ENCODE data around the gene ZNF473.
"Not testable (repeated sequence)": the region's sequence is repeated elsewhere in the genome, so short reads cannot be mapped to it uniquely, and the experiment has no call there.

ZNF473 gene

GRCh38 chr19:50044922-50045321 is 19.1 kb downstream of the ZNF473 start:
- TF ChIP-seq CTCF (IDR thresholded peaks at IDR 0.05; ENCODE audit: low read depth, low read length, missing control alignments) = no peak
- no peak for DNase-seq
- no peak overlapping the region for H3K27ac ChIP-seq
- peaks cover 72% of the 10 kb centered on the region for H3K36me3 ChIP-seq (replicated peaks)
- no peak overlapping the region for H3K4me3 ChIP-seq (ENCODE audit: low read depth, low read length)
- H3K27me3 ChIP-seq (replicated peaks) = no peaks in the 10 kb centered on the region
- in situ Hi-C loops (cut with HindIII; ENCODE audit: low pct_ligation_motif_present, low sequenced_read_pairs) = no loop called here

- DNase-seq = peak; percentile 7
- H3K4me3 ChIP-seq (ENCODE audit: low read depth, low read length) = no peak overlapping the region
- TF ChIP-seq CTCF (IDR thresholded peaks at IDR 0.05; ENCODE audit: low read depth, low read length, missing control alignments) = peak; percentile 66
- H3K36me3 ChIP-seq (replicated peaks) = peaks cover 57% of the 10 kb centered on the region
- in situ Hi-C loops (cut with HindIII; ENCODE audit: low pct_ligation_motif_present, low sequenced_read_pairs) = no loop called here
- H3K27me3 ChIP-seq (replicated peaks) = no peaks in the 10 kb centered on the region
- H3K27ac ChIP-seq = no peak overlapping the region
Observed at GRCh38 chr19:50046649-50047503, 21.1 kb downstream of the ZNF473 start.

GRCh38 chr19:50047671-50048070 is 21.9 kb downstream of the ZNF473 start:
- peaks cover 49% of the 10 kb centered on the region for H3K36me3 ChIP-seq (replicated peaks)
- in situ Hi-C loops (cut with HindIII; ENCODE audit: low pct_ligation_motif_present, low sequenced_read_pairs) = no loop called here
- no peak for TF ChIP-seq CTCF (IDR thresholded peaks at IDR 0.05; ENCODE audit: low read depth, low read length, missing control alignments)

GRCh38 chr19:50050406-50051227 is 24.8 kb downstream of the ZNF473 start:
- in situ Hi-C loops (cut with HindIII; ENCODE audit: low pct_ligation_motif_present, low sequenced_read_pairs) = no loop called here
- peak overlapping the region; percentile 16 for H3K27ac ChIP-seq
- peak; percentile 84 for DNase-seq
- no peak for TF ChIP-seq CTCF (IDR thresholded peaks at IDR 0.05; ENCODE audit: low read depth, low read length, missing control alignments)
- H3K27me3 ChIP-seq (replicated peaks) = no peaks in the 10 kb centered on the region
- peak overlapping the region; percentile 52 for H3K4me3 ChIP-seq (ENCODE audit: low read depth, low read length)
- peaks cover 22% of the 10 kb centered on the region for H3K36me3 ChIP-seq (replicated peaks)

More at GRCh38 chr19:50047671-50048070, 21.9 kb downstream of the ZNF473 start:
- Histone ChIP-seq H3K27me3 (replicated peaks) (no peaks in the 10 kb centered on the region), H3K27ac (no peak overlapping the region), H3K4me3 (ENCODE audit: low read depth, low read length) (no peak overlapping the region)
- DNase-seq = no peak

- H3K27ac ChIP-seq; DNase-seq; in situ Hi-C loops (cut with HindIII; ENCODE audit: low pct_ligation_motif_present, low sequenced_read_pairs); H3K27me3 ChIP-seq (replicated peaks): not testable (repeated sequence)
- peak overlapping the region; percentile 52 for H3K4me3 ChIP-seq (ENCODE audit: low read depth, low read length)
- peaks cover 14% of the 10 kb centered on the region for H3K36me3 ChIP-seq (replicated peaks)
Observed at GRCh38 chr19:50051228-50051895, 25.6 kb downstream of the ZNF473 start.

- H3K27me3 ChIP-seq (replicated peaks) = no peaks in the 10 kb centered on the region
- no peak for DNase-seq
- H3K27ac ChIP-seq = no peak overlapping the region
- in situ Hi-C loops (cut with HindIII; ENCODE audit: low pct_ligation_motif_present, low sequenced_read_pairs) = no loop called here
- H3K36me3 ChIP-seq (replicated peaks) = peaks cover 8% of the 10 kb centered on the region
- H3K4me3 ChIP-seq (ENCODE audit: low read depth, low read length) = no peak overlapping the region
- no peak for TF ChIP-seq CTCF (IDR thresholded peaks at IDR 0.05; ENCODE audit: low read depth, low read length, missing control alignments)
Observed at GRCh38 chr19:50051964-50052363, 26.2 kb downstream of the ZNF473 start.
